Hair follicle dermal papilla cell (primary cell): ENCODE data around the gene CNOT3. TPM values are rescaled to one million over a fixed set of nuclear protein-coding genes. Genes with fewer than 3 reads are reported as not detected.

ENCODE experiments used
- total RNA-seq: library from RNA; depleted of rRNA; stranded (reverse); fragments of >200 nt; gene quantifications from 2 replicates; pipeline ENCODE4 v1.2.3, GENCODE V29; 2012

The CNOT3 gene
- total RNA-seq, result 15.1 and 16.5 TPM in 2 replicates

DNA sequence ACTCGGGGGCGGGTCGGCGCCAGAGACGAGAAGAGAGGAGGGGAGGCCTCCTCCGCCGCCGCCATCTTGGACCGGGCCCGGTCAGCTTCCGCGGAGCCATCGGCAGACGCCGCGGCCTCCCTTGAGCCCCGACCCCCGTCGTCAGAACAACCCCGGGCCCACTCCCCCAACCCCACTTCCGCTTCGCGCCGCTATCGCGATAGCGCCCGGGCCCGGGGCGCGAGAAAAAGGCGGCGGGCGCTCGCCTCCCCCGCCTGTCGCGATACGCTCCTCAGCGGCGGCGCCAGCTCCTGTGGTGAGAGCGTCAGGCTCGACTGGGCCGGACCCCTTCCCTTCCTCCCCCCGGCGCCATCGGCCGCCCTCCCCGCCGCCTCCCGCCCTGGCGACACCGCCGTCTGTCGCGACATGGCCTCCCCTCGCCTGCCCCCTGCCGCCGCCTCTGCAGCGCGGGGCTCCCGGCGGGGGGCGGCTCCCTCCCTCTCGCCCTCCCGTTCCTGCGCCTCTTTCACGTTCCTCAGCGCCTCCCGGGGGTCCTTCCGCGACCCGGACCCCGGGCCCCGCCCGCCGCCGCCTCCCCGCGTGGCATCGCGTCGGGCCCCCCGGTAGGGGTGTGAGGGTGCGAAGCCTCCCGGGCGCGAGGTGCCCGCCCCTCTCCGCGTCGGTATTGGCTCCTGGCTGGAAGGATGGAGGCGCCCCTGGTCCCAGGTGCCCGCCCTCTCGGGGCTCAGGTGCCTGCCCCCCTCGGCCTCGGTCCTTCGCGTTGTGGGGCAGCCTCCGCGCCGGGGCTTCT lies at the start of gene CNOT3:
Gene CNOT3, plus strand, starts transcription at position 64 of the 790 bp plus-strand sequence. CDS start 5,217 bp downstream, outside the sequence.

GRCh38 chr19:54100561-54100960 lies 37.0 kb upstream of the CNOT3 start, which contains the start of gene OSCAR:
Gene OSCAR (minus strand): TSS chr19:54100803. CDS start chr19:54100792, 11 bp downstream.

GRCh38 chr19:54102421-54103169 lies 35.0 kb upstream of the CNOT3 start, which contains the start of gene NDUFA3:
Gene NDUFA3 (plus strand): TSS chr19:54102855. CDS start chr19:54102879, 24 bp downstream.

DNA sequence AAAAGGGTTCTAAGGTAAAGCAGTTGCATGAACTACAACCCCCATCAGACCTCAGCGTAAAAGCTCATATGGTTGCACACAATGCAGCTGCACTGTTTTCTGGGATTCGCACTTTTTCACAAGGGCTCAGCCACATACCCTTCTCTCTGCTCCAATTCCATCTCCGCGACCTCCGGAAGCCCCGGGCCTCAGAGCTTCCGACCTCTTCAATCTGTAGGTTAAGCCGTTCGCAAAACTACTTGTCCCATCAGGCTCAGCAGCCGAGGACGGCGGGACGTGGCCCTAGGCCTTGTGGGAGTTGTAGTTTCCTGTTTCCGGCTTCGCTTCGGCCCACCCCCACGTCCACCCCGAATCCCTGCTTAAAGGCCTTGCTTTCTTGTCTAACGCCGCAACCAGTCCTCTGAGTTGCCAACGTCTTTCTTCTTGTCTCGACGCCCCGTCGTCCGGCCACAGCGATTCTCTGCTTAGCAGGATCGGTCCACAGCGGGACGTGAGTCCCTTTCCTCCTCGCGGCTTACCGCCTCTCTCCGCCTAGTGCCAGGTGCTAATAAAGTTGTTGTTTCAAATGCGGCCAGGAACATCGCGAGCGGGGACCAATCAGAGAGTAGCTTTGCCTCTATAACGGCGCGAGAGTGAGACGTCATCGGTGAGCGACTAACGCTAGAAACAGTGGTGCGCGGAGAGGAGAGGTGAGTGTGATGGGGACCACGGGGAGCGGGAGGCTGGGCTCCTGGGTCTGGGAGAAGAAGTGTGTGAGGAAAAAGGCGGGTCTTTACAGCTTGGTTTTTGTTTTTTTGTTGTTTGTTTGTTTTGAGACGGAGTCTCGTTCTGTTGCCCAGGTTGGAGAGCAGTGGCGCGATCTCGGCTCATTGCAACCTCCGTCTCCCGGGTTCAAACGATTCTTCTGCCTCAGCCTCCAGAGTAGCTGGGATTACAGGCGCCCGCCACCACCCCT lies 22.2 kb upstream of the CNOT3 start, which contains the start of the genes PRPF31 and TFPT:
Gene PRPF31, plus strand, starts transcription at position 646 of the 955 bp plus-strand sequence. CDS start 2,525 bp downstream, outside the sequence.
Gene TFPT, minus strand, starts transcription at position 549 of the 955 bp plus-strand sequence. Its CDS starts 388 bp downstream, at position 161.

GRCh38 chr19:54159352-54160181 lies 22.0 kb downstream of the CNOT3 start, which contains the start of gene LENG1:
Gene LENG1 (minus strand): TSS chr19:54159721. CDS start chr19:54159695, 26 bp downstream.

GRCh38 chr19:54172471-54173358 lies 35.2 kb downstream of the CNOT3 start, which contains the start of gene TMC4:
Gene TMC4 (minus strand): TSS chr19:54173160. CDS start chr19:54173117, 43 bp downstream.

GRCh38 chr19:54189145-54189734 lies 51.7 kb downstream of the CNOT3 start, which contains the start of gene MBOAT7:
Gene MBOAT7 (minus strand): TSS chr19:54189580. CDS start chr19:54188508, 1,072 bp downstream.

DNA sequence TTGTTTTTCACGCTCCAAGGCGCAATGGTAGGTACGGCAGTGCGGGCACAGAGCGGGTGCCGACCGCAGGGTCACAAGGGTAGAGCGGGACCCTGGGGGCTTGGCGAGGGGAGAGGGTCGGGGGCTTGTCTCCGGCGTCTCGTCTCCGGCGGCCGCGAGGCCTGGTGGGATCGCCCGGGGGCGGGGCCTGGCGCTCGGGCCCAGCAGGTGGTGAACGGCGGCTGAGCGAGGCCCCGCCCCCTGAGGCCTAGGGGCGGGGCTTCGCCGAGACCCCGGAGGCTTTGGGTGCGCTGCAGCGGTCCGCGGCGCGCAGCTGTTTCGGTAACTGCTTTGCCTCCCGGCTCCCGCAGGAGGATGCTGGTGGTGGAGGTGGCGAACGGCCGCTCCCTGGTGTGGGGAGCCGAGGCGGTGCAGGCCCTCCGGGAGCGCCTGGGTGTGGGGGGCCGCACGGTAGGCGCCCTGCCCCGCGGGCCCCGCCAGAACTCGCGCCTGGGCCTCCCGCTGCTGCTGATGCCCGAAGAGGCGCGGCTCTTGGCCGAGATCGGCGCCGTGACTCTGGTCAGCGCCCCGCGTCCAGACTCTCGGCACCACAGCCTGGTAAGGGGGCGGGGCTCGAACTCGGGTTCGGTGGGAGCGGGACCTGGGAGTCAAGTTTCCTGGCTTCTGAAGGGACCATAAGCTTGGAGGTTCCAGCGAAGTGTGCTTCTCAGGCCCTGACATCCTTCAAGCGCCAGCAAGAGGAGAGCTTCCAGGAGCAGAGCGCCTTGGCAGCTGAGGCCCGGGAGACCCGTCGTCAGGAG lies 53.6 kb downstream of the CNOT3 start, which contains the start of gene TSEN34:
Gene TSEN34, plus strand, starts transcription at position 298 of the 800 bp plus-strand sequence. Its CDS starts 57 bp downstream, at position 355.

Other genes starting within 250 kb of the CNOT3 start
- not detected in 2 replicates for gene CACNG7, start 228.5 kb upstream of the CNOT3 start, total RNA-seq
- not detected in 2 replicates for gene CACNG8, start 174.8 kb upstream of the CNOT3 start, total RNA-seq
- not detected in 2 replicates for gene CACNG6, start 146.1 kb upstream of the CNOT3 start, total RNA-seq
- gene VSTM1, start 73.9 kb upstream of the CNOT3 start, total RNA-seq, result not detected in 2 replicates
- gene TARM1, start 56.4 kb upstream of the CNOT3 start, total RNA-seq, result not detected in 2 replicates
- gene OSCAR, start 37.0 kb upstream of the CNOT3 start, total RNA-seq, result 0.16 and 0.36 TPM in 2 replicates
- 5.7 and 6.2 TPM in 2 replicates for gene NDUFA3, start 34.9 kb upstream of the CNOT3 start, total RNA-seq
- 7.7 and 9.7 TPM in 2 replicates for gene TFPT, start 22.1 kb upstream of the CNOT3 start, total RNA-seq
- 41.4 and 44.5 TPM in 2 replicates for gene PRPF31, start 22.0 kb upstream of the CNOT3 start, total RNA-seq
- 3.2 and 3.5 TPM in 2 replicates for gene LENG1, start 22.0 kb downstream of the CNOT3 start, total RNA-seq
- gene TMC4, start 35.4 kb downstream of the CNOT3 start, total RNA-seq, result 0.36 and 1.5 TPM in 2 replicates
- gene MBOAT7, start 51.8 kb downstream of the CNOT3 start, total RNA-seq, result 19.1 and 32.5 TPM in 2 replicates
- 56.0 and 64.7 TPM in 2 replicates for gene TSEN34, start 53.5 kb downstream of the CNOT3 start, total RNA-seq
- 1,123 and 1,387 TPM in 2 replicates for gene RPS9, start 63.1 kb downstream of the CNOT3 start, total RNA-seq
- gene LILRB3, start 85.2 kb downstream of the CNOT3 start, total RNA-seq, result not detected in 2 replicates
- gene LILRA6, start 105.0 kb downstream of the CNOT3 start, total RNA-seq, result not detected in 2 replicates
- gene LILRB5, start 119.5 kb downstream of the CNOT3 start, total RNA-seq, result not detected in 2 replicates
- not detected in 2 replicates for gene LILRB2, start 143.3 kb downstream of the CNOT3 start, total RNA-seq
- gene LILRA5, start 175.4 kb downstream of the CNOT3 start, total RNA-seq, result not detected in 2 replicates
- gene LILRA4, start 201.4 kb downstream of the CNOT3 start, total RNA-seq, result not detected in 2 replicates
- gene LAIR1, start 227.2 kb downstream of the CNOT3 start, total RNA-seq, result 0.16 TPM in 1 of 2 replicates, not detected in the other